Psoas muscle (tissue), 8 donors: ENCODE results near the gene TIPARP. TPM values are rescaled to one million over a fixed set of nuclear protein-coding genes. Genes with fewer than 3 reads are reported as not detected.

ENCODE experiments used
- ATAC-seq, 4 donors: fragments of 200-7000 bp; cut with Tn5 transposase; one replicate each; pipeline ENCODE4 v1.9.1; 2020; ENCODE audit warnings: moderate library complexity in 3 of 4, mild to moderate bottlenecking in 2 of 4
- DNase-seq, 2 donors: peaks; one replicate each; pipeline ENCODE4 v3.0.0-alpha.2; 2020
- H3K27ac ChIP-seq: fragments of 200-600 bp; one replicate; pipeline ENCODE4 v1.8.0; 2022
- H3K27me3 ChIP-seq, 3 donors: fragments of 200-600 bp in 1 of 3; one replicate each; pipeline versions ENCODE4 v1.6.1 to v1.8.0; 2013 to 2022; ENCODE audit warnings: low read length in 2 of 3, mild to moderate bottlenecking in 2 of 3, moderate library complexity in 1 of 3; ENCODE audit not compliant: insufficient read depth in 3 of 3
- H3K36me3 ChIP-seq, 2 donors: fragments of 200-600 bp in 1 of 2; one replicate each; pipeline versions ENCODE4 v1.6.1 to v1.8.0; 2013 to 2022; ENCODE audit warnings: low read depth in 1 of 2, mild to moderate bottlenecking in 1 of 2, moderate library complexity in 1 of 2; ENCODE audit not compliant: insufficient read depth in 1 of 2
- H3K4me1 ChIP-seq: fragments of 200-600 bp; one replicate; pipeline ENCODE4 v1.8.0; 2022
- H3K4me3 ChIP-seq: fragments of 200-600 bp; one replicate; pipeline ENCODE4 v1.8.0; 2022; ENCODE audit warnings: mild to moderate bottlenecking
- H3K9me3 ChIP-seq: fragments of 200-600 bp; one replicate; pipeline ENCODE4 v1.8.0; 2022
- WGBS, 3 donors: extraction: QIAGEN DNeasy Blood & Tissue Kit; methylation state at CpG; one replicate each; pipeline versions ENCODE4 v1.1.6 to v1.1.7; 2013; 5-methylcytosine and 5-hydroxymethylcytosine counted together
- intact Hi-C, 2 donors: fragments of 100-400 bp; cut with DNase I; formaldehyde crosslinking; loops; one replicate each; pipeline versions ENCODE4 v1.11.0 to v1.14.2; 2022
- polyA plus RNA-seq, 3 donors: library from polyadenylated mRNA; stranded (reverse); fragments of 200-250 nt; gene quantifications; one replicate each; pipeline ENCODE4 v1.2.3, GENCODE V29; 2013
- total RNA-seq, 4 donors: library from RNA; stranded (reverse); fragmentation: NEBNext Ultra II Directional in 2 of 4; extraction: Animal tissue kit (Norgen Biotek cat#: 25700) in 2 of 4; gene quantifications; one replicate each; pipeline versions ENCODE4 v1.2.1 to v1.2.4, GENCODE V29; 2021 to 2023
- TF ChIP-seq, protein P1 (sequence below): fragments of 200-600 bp; IDR thresholded peaks from one replicate; pipeline ENCODE4 v1.8.0; 2022; ENCODE audit warnings: antibody characterized with exemption
- donor health status: healthy with polysubstance abuse.
- donor health status: DM: no; HTN: no; CAD: no; lungs with moderate emphysema.
- donor health status: Bipolar disorder and iron deficiency.
- donor health status: healthy.
- donor health status: DM: yes; HTN: yes; CAD: no.
- donor health status: DM: no; HTN: no; CAD: no.
- donor health status: DM: no; HTN: no; CAD: no.
- donor health status: DM: yes; HTN: yes; CAD: no.

The TIPARP gene
- total and polyA plus RNA-seq, 7 donors = 9.4 to 22.3 (median 15.0) TPM

DNA sequence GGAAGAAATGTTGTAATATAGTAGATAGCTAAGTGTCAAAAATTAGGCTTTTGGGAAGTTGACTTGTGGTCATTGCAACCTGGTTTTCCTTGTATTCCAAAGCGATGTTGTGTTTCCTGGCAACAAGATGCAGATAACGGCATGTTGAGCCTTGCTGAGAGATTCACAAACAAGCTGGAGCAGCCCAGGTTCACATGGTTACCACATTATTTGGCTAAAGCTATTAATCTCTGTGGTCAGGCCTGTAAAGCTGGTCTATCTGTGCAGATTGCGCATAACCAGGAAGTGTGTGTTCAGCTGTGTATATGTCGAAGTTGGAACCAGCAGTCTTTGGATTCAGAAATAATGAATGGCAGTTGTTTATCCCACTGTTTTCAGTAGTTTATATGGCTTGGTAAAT lies 6.6 kb downstream of the TIPARP start:
- DNase-seq = no peak
- intact Hi-C loops = no loop called here
- Histone ChIP-seq H3K27ac (no peak overlapping the region), H3K36me3 (peaks cover 8 to 21% of the 10 kb centered on the region in 2 donors), H3K9me3 (no peaks in the 10 kb centered on the region), H3K27me3 (no peaks in the 10 kb centered on the region), H3K4me3 (peak overlapping the region; percentile 12), H3K4me1 (peaks cover 91% of the 10 kb centered on the region)
- peak; percentile 43 to 56 (median 46) for ATAC-seq
- TF ChIP-seq, protein P1, sequence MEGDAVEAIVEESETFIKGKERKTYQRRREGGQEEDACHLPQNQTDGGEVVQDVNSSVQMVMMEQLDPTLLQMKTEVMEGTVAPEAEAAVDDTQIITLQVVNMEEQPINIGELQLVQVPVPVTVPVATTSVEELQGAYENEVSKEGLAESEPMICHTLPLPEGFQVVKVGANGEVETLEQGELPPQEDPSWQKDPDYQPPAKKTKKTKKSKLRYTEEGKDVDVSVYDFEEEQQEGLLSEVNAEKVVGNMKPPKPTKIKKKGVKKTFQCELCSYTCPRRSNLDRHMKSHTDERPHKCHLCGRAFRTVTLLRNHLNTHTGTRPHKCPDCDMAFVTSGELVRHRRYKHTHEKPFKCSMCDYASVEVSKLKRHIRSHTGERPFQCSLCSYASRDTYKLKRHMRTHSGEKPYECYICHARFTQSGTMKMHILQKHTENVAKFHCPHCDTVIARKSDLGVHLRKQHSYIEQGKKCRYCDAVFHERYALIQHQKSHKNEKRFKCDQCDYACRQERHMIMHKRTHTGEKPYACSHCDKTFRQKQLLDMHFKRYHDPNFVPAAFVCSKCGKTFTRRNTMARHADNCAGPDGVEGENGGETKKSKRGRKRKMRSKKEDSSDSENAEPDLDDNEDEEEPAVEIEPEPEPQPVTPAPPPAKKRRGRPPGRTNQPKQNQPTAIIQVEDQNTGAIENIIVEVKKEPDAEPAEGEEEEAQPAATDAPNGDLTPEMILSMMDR = no peak
- 36 to 39% (median 37%) methylated on average over 4 of the region's 4 CpGs for WGBS, 3 donors

DNA sequence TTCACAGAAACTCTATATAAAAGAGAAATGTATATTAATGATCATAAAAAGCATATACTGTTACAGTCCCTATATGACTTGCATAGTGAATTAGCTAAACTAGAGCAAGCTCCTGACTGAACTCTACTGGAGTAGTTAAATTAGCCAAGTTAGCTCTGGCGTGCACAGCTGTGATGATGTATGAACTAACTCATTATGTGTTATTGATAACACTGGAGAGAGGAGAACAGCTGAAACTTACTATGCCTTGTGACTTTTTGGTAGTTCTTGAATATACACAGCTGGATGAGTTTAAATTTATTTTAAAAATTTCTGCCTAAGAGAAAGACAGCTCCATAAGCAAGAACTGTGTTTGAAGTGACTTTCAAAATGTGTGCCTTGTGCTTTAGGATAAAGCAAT lies 8.1 kb downstream of the TIPARP start:
- H3K27ac ChIP-seq = no peak overlapping the region
- 40 to 48% (median 43%) methylated on average over 1 of the region's 1 CpG for WGBS, 3 donors
- no peak for ATAC-seq

DNA sequence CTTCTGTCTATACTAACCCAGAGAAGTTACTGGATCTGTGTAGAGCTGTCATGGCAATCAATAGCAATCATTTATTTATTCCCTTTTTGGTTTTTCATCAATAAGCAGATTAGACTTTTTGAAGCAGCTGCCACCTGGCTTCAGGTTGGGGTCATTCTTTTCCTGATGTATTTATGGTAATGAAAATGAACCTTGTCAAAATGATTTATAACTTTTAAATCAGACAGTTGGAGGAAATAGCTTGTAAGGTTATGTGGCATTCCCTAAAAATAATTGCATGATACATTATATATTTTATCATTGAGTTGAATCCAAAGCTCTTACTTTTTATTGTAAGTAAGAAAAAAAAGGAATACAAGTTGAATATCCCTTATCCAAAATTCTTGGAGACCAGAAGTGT lies 8.6 kb downstream of the TIPARP start:
- TF ChIP-seq, protein P1 = no peak
- DNase-seq = no peak
- intact Hi-C loops = no loop called here
- no peak overlapping the region for H3K4me3 ChIP-seq
- ATAC-seq = no peak
- no peaks in the 10 kb centered on the region for H3K27me3 ChIP-seq
- no peaks in the 10 kb centered on the region for H3K9me3 ChIP-seq
- peaks cover 86% of the 10 kb centered on the region for H3K4me1 ChIP-seq
- no peak overlapping the region for H3K27ac ChIP-seq
- H3K36me3 ChIP-seq = peaks cover 6 to 18% of the 10 kb centered on the region in 2 donors

More for the DNA sequence above, 8.1 kb downstream of the TIPARP start:
- Histone ChIP-seq H3K4me1 (peaks cover 90% of the 10 kb centered on the region), H3K9me3 (no peaks in the 10 kb centered on the region), H3K36me3 (peaks cover 8 to 21% of the 10 kb centered on the region in 2 donors), H3K27me3 (no peaks in the 10 kb centered on the region), H3K4me3 (no peak overlapping the region)
- intact Hi-C loops = no loop called here
- DNase-seq = no peak
- TF ChIP-seq, protein P1 = no peak

DNA sequence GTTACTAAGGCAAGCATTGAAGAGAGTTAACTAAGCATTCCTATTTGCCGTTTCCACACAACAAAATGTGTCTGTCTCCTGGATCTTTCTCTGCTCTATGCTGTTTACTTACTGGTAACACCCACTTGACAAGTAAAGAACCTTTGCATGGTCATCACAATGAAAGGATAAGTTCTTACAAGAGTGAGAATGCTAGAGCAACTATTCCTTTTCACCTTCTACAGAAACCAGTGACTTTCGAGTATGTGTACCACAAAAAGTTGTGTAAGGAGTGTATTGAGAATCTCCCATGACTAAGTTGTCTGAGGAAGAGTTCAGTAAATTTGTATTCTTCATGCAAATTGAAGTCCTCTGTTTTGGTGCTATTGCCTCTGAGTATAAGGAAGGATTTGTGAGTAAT lies 10.8 kb downstream of the TIPARP start:
- H3K27me3 ChIP-seq = no peaks in the 10 kb centered on the region
- WGBS, 3 donors = 65 to 72% (median 71%) methylated on average over 2 of the region's 2 CpGs
- no peaks in the 10 kb centered on the region for H3K36me3 ChIP-seq
- ATAC-seq = no peak
- intact Hi-C loops = no loop called here
- TF ChIP-seq, protein P1 = no peak
- H3K4me3 ChIP-seq = no peak overlapping the region
- H3K4me1 ChIP-seq = peaks cover 79% of the 10 kb centered on the region
- no peak for DNase-seq
- no peaks in the 10 kb centered on the region for H3K9me3 ChIP-seq
- no peak overlapping the region for H3K27ac ChIP-seq

DNA sequence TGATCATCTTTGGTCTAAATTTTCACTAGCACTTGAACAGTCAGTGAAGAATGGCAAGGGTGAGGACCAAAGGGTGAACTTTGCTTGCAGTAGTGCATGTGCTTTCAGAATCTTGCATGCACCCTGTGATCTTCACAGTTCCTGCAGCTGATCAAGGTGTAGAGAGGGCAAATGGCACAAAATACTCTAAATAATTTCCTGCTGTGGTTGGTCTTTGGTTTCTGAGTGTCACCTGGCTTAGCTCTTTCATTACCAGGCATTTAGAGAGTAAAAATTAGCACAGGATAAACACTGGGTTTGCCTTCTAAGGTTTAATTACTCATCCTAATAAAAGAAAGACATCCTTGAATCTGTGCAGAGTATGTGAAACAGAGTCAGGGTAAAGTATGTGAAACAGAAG lies 11.4 kb downstream of the TIPARP start:
- Histone ChIP-seq H3K9me3 (no peaks in the 10 kb centered on the region), H3K27me3 (no peaks in the 10 kb centered on the region), H3K27ac (no peak overlapping the region), H3K36me3 (no peaks in the 10 kb centered on the region), H3K4me3 (no peak overlapping the region), H3K4me1 (peaks cover 78% of the 10 kb centered on the region)
- no peak for ATAC-seq
- DNase-seq = no peak
- intact Hi-C loops = no loop called here
- TF ChIP-seq, protein P1 = no peak
